Body of pancreas (tissue), 4 donors: ENCODE results near the gene CCL19.

Experiments used
- POLR2A ChIP-seq, 3 donors: fragments of 450-650 bp; IDR thresholded peaks; one replicate each; pipeline ENCODE4 v1.6.1; 2016; ENCODE audit warnings: antibody characterized with exemption in 3 of 3, mild to moderate bottlenecking in 2 of 3
- TF ChIP-seq, protein P1 (sequence below), 7 experiments: fragments of 450-650 bp in 4 of 7; fragments of 200-600 bp in 3 of 7; sonication (generic) in 3 of 7; IDR thresholded peaks; one replicate each; pipeline ENCODE4 v1.5.1; 2016 to 2019; ENCODE audit warnings: antibody characterized with exemption in 7 of 7

DNA sequence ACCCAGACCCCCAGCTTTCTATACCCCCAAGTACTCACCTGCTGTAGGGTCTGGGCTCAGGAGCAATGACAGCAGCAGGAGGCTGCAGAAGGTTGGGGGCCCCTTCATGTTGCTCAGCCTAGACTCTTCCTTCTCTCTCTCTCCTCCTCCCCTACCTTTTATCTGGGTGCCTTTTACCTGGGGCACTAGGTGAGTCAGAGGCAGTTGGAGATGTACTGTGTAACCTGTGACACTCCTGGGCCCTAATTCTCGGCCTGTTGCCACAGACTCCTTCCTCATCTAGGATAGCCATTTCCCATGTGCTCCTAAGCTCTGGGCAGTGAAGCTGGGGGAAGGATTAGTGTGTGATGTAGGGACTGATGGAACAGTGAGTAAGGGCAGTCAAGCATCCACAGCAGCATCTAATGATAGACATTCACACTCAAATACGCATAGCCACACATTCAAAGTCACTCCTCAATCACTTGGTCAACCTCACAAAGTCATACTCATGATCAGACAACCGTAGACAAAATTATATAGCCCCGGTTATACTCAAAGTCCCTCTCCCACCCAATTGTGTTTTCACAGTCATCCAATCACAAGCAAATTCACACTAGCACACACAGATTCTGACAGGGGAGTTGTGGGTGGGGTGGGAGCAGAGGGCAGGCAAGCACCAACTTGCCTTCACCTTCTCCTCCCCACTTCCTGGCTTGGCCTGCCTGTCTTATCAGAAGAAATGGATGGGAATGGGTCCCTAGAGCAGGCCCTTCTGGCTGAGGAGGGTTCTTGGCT, 28.4 kb downstream of the CCL19 start, which contains the start of gene CCL27:
- TF ChIP-seq, protein P1, sequence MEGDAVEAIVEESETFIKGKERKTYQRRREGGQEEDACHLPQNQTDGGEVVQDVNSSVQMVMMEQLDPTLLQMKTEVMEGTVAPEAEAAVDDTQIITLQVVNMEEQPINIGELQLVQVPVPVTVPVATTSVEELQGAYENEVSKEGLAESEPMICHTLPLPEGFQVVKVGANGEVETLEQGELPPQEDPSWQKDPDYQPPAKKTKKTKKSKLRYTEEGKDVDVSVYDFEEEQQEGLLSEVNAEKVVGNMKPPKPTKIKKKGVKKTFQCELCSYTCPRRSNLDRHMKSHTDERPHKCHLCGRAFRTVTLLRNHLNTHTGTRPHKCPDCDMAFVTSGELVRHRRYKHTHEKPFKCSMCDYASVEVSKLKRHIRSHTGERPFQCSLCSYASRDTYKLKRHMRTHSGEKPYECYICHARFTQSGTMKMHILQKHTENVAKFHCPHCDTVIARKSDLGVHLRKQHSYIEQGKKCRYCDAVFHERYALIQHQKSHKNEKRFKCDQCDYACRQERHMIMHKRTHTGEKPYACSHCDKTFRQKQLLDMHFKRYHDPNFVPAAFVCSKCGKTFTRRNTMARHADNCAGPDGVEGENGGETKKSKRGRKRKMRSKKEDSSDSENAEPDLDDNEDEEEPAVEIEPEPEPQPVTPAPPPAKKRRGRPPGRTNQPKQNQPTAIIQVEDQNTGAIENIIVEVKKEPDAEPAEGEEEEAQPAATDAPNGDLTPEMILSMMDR (IDR thresholded peaks at IDR 0.05) = no peak
- no peak for TF ChIP-seq POLR2A (IDR thresholded peaks at IDR 0.05)
